WTC11 (cell line): ENCODE data around the gene TMC6. TPM values are rescaled to one million over a fixed set of nuclear protein-coding genes. Genes with fewer than 3 reads are reported as not detected.

ENCODE experiments used
- ATAC-seq: fragments of 200-7000 bp; cut with Tn5 transposase; 2 replicates; pipeline ENCODE4 v1.10.0; 2021; ENCODE audit warnings: mild to moderate bottlenecking, moderate library complexity
- CTCF ChIA-PET: fragments of 300-600 bp; sonication (Branson Sonifier 250); formaldehyde crosslinking; loops from one replicate; lab custom pipeline; 2021; ENCODE audit warnings: antibody characterized with exemption; lab: Charles Lee
- POLR2A ChIA-PET: fragments of 350-600 bp; sonication (Branson Sonifier 250); formaldehyde crosslinking; loops from one replicate; lab custom pipeline; 2021; ENCODE audit warnings: antibody characterized with exemption; lab: Charles Lee
- DNase-seq: peaks from one replicate; pipeline ENCODE4 v3.0.0; 2021; ENCODE audit warnings: low spot score
- H3K27ac Mint-ChIP-seq: 2 replicates; pipeline ENCODE4 v1.8.0; 2021; ENCODE audit warnings: mixed read lengths
- H3K27me3 Mint-ChIP-seq: 2 replicates; pipeline ENCODE4 v1.8.0; 2021; ENCODE audit warnings: low read depth, mild to moderate bottlenecking, moderate library complexity, mixed read lengths
- H3K36me3 Mint-ChIP-seq: 2 replicates; pipeline ENCODE4 v1.8.0; 2021; ENCODE audit warnings: mixed read lengths
- H3K4me1 Mint-ChIP-seq: 2 replicates; pipeline ENCODE4 v1.8.0; 2022; ENCODE audit warnings: mixed read lengths
- H3K4me3 Mint-ChIP-seq: 2 replicates; pipeline ENCODE4 v1.8.0; 2021; ENCODE audit warnings: mild to moderate bottlenecking, moderate library complexity, mixed read lengths
- H3K9me3 Mint-ChIP-seq: 2 replicates; pipeline ENCODE4 v1.8.0; 2021; ENCODE audit warnings: mixed read lengths
- ATF3 ChIP-seq: sonication (generic); formaldehyde crosslinking; conservative IDR thresholded peaks from 2 replicates; pipeline ENCODE4 v1.8.1; 2022; ENCODE audit warnings: mild to moderate bottlenecking, missing genetic modification reagents
- CBFB ChIP-seq: sonication (generic); formaldehyde crosslinking; IDR thresholded peaks from 2 replicates; pipeline ENCODE4 v1.8.1; 2022; ENCODE audit warnings: mild to moderate bottlenecking, low read depth, missing genetic modification reagents
- CDX4 ChIP-seq: fragments of 250-450 bp; sonication (Bioruptor Pico); IDR thresholded peaks from 2 replicates; pipeline ENCODE4 v1.9.0; 2021; ENCODE audit warnings: moderate library complexity, mild to moderate bottlenecking, inconsistent platforms, borderline replicate concordance
- CTCF ChIP-seq: fragments of 200-600 bp; IDR thresholded peaks from 2 replicates; pipeline ENCODE4 v1.8.0; 2022; ENCODE audit warnings: antibody characterized with exemption
- ELF4 ChIP-seq: sonication (generic); formaldehyde crosslinking; IDR thresholded peaks from 2 replicates; pipeline ENCODE4 v1.8.1; 2022; ENCODE audit warnings: low read depth, mild to moderate bottlenecking, moderate library complexity, missing genetic modification reagents
- ETV6 ChIP-seq: sonication (generic); formaldehyde crosslinking; IDR thresholded peaks from 2 replicates; pipeline ENCODE4 v1.8.1; 2022; ENCODE audit warnings: mild to moderate bottlenecking, missing genetic modification reagents
- FOXJ3 ChIP-seq: sonication (generic); formaldehyde crosslinking; IDR thresholded peaks from 2 replicates; pipeline ENCODE4 v1.9.0; 2021; ENCODE audit warnings: missing genetic modification reagents, mild to moderate bottlenecking, borderline replicate concordance
- FOXP4 ChIP-seq: sonication (generic); formaldehyde crosslinking; IDR thresholded peaks from 2 replicates; pipeline ENCODE4 v1.8.0; 2022; ENCODE audit warnings: mild to moderate bottlenecking, missing genetic modification reagents
- GABPB1 ChIP-seq: sonication (generic); formaldehyde crosslinking; IDR thresholded peaks from 2 replicates; pipeline ENCODE4 v1.8.1; 2023; ENCODE audit warnings: mild to moderate bottlenecking, missing genetic modification reagents
- GRHL2 ChIP-seq: fragments of 250-450 bp; sonication (Bioruptor Pico); IDR thresholded peaks from 2 replicates; pipeline ENCODE4 v1.8.0; 2022; ENCODE audit warnings: mild to moderate bottlenecking, moderate library complexity; ENCODE audit not compliant: insufficient replicate concordance, severe bottlenecking
- HMGXB4 ChIP-seq: sonication (generic); formaldehyde crosslinking; IDR thresholded peaks from 2 replicates; pipeline ENCODE4 v1.8.1; 2023; ENCODE audit warnings: mild to moderate bottlenecking, moderate library complexity, missing genetic modification reagents
- MLX ChIP-seq: sonication (generic); formaldehyde crosslinking; IDR thresholded peaks from 2 replicates; pipeline ENCODE4 v1.8.1; 2023; ENCODE audit warnings: mild to moderate bottlenecking, missing genetic modification reagents, moderate library complexity
- MXD4 ChIP-seq: fragments of 250-450 bp; sonication (Bioruptor Pico); IDR thresholded peaks from 2 replicates; pipeline ENCODE4 v1.8.0; 2021; ENCODE audit warnings: mild to moderate bottlenecking, moderate library complexity, borderline replicate concordance
- MYBL2 ChIP-seq: sonication (generic); formaldehyde crosslinking; IDR thresholded peaks from 2 replicates; pipeline ENCODE4 v1.8.1; 2023; ENCODE audit warnings: mild to moderate bottlenecking, moderate library complexity, missing genetic modification reagents
- NFYB ChIP-seq: sonication (generic); formaldehyde crosslinking; conservative IDR thresholded peaks from 2 replicates; pipeline ENCODE4 v1.8.0; 2022; ENCODE audit warnings: low read depth, missing genetic modification reagents
- SMAD4 ChIP-seq: sonication (generic); formaldehyde crosslinking; IDR thresholded peaks from 2 replicates; pipeline ENCODE4 v1.8.0; 2022; ENCODE audit warnings: mild to moderate bottlenecking, missing genetic modification reagents
- TEAD1 ChIP-seq: sonication (generic); formaldehyde crosslinking; IDR thresholded peaks from 2 replicates; pipeline ENCODE4 v1.8.0; 2022; ENCODE audit warnings: mild to moderate bottlenecking, missing genetic modification reagents
- USF1 ChIP-seq: sonication (generic); formaldehyde crosslinking; IDR thresholded peaks from 2 replicates; pipeline ENCODE4 v1.8.0; 2022; ENCODE audit warnings: mild to moderate bottlenecking, missing genetic modification reagents
- ZNF138 ChIP-seq: sonication (generic); formaldehyde crosslinking; conservative IDR thresholded peaks from 2 replicates; pipeline ENCODE4 v1.8.1; 2022; ENCODE audit warnings: mild to moderate bottlenecking, moderate library complexity, missing genetic modification reagents
- ZNF232 ChIP-seq: sonication (generic); formaldehyde crosslinking; IDR thresholded peaks from 2 replicates; pipeline ENCODE4 v1.8.0; 2022; ENCODE audit warnings: mild to moderate bottlenecking, missing genetic modification reagents
- ZNF396 ChIP-seq: fragments of 250-450 bp; sonication (Bioruptor Pico); IDR thresholded peaks from 2 replicates; pipeline ENCODE4 v1.8.0; 2021; ENCODE audit warnings: mild to moderate bottlenecking, moderate library complexity, borderline replicate concordance
- ZNF416 ChIP-seq: fragments of 250-450 bp; sonication (Bioruptor Pico); IDR thresholded peaks from 2 replicates; pipeline ENCODE4 v1.9.0; 2021; ENCODE audit warnings: mild to moderate bottlenecking, inconsistent platforms
- ZNF423 ChIP-seq: fragments of 250-450 bp; sonication (Bioruptor Pico); IDR thresholded peaks from 2 replicates; pipeline ENCODE4 v2.1.2; 2022; ENCODE audit warnings: mild to moderate bottlenecking, moderate library complexity
- ZNF425 ChIP-seq: fragments of 250-450 bp; sonication (Bioruptor Pico); conservative IDR thresholded peaks from 2 replicates; pipeline ENCODE4 v1.9.0; 2021; ENCODE audit warnings: mild to moderate bottlenecking
- total RNA-seq: library from RNA; stranded (reverse); gene quantifications from 3 replicates; pipeline ENCODE4 v1.2.3, GENCODE V29; 2021

TMC6 gene
- total RNA-seq, 1 experiment from 2014 or later, result 120 TPM

- Mint-ChIP-seq H3K4me3 (no peak overlapping the region), H3K27me3 (no peaks in the 10 kb centered on the region), H3K36me3 (peaks cover 72% of the 10 kb centered on the region), H3K4me1 (no peaks in the 10 kb centered on the region), H3K9me3 (no peaks in the 10 kb centered on the region), H3K27ac (no peak overlapping the region)
- POLR2A ChIA-PET, result no interaction called here
- CTCF ChIA-PET, result no interaction called here
- no peak for DNase-seq
- no peak for ATAC-seq
- TF ChIP-seq ATF3 (CRISPR knock-in tag), result no peak
- TF ChIP-seq ELF4 (CRISPR knock-in tag), result no peak
- TF ChIP-seq MLX (CRISPR knock-in tag), result no peak
- TF ChIP-seq FOXJ3 (CRISPR knock-in tag), result no peak
- TF ChIP-seq SMAD4 (CRISPR knock-in tag), result no peak
- no peak for TF ChIP-seq ETV6 (CRISPR knock-in tag)
- no peak for TF ChIP-seq GABPB1 (CRISPR knock-in tag)
- TF ChIP-seq TEAD1 (CRISPR knock-in tag), result no peak
- no peak for TF ChIP-seq ZNF138 (CRISPR knock-in tag)
- no peak for TF ChIP-seq NFYB
- TF ChIP-seq ZNF232 (CRISPR knock-in tag), result no peak
- TF ChIP-seq MYBL2 (CRISPR knock-in tag), result no peak
- TF ChIP-seq CDX4 (CRISPR knock-in tag), result no peak
- no peak for TF ChIP-seq ZNF416
Measured at GRCh38 chr17:78079253-78079652, 49.3 kb downstream of the TMC6 start.

- Mint-ChIP-seq H3K36me3 (peaks cover 80% of the 10 kb centered on the region), H3K4me1 (no peaks in the 10 kb centered on the region), H3K27ac (no peak overlapping the region), H3K27me3 (no peaks in the 10 kb centered on the region)
- CTCF ChIA-PET, result no interaction called here
- no peak for ATAC-seq
- TF ChIP-seq CTCF, result no peak
- no peak for TF ChIP-seq ZNF423 (CRISPR knock-in tag)
- no peak for TF ChIP-seq HMGXB4 (CRISPR knock-in tag)
- TF ChIP-seq, all 79 proteins: peak for 0
- no peak for DNase-seq
- Mint-ChIP-seq H3K9me3 (no peaks in the 10 kb centered on the region), H3K4me3 (no peak overlapping the region)
- POLR2A ChIA-PET, result no interaction called here
Measured at GRCh38 chr17:78075545-78075944, 53.0 kb downstream of the TMC6 start.

GRCh38 chr17:78075011-78075410 is 53.5 kb downstream of the TMC6 start:
- Mint-ChIP-seq H3K9me3 (no peaks in the 10 kb centered on the region), H3K27me3 (no peaks in the 10 kb centered on the region), H3K36me3 (peaks cover 83% of the 10 kb centered on the region), H3K4me1 (no peaks in the 10 kb centered on the region), H3K27ac (no peak overlapping the region), H3K4me3 (no peak overlapping the region)
- ATAC-seq, result no peak
- ChIA-PET POLR2A (no interaction called here), CTCF (no interaction called here)
- no peak for DNase-seq
- TF ChIP-seq ZNF423 (CRISPR knock-in tag), result no peak
- TF ChIP-seq USF1 (CRISPR knock-in tag), result no peak
- no peak for TF ChIP-seq ZNF425 (CRISPR knock-in tag)
- TF ChIP-seq FOXP4, result no peak
- TF ChIP-seq GRHL2 (CRISPR knock-in tag), result no peak
- TF ChIP-seq CBFB, result no peak
- no peak for TF ChIP-seq MXD4
- no peak for TF ChIP-seq ZNF396
